DMS79 (cell line): ENCODE data around the gene POLD4.
A peak's percentile ranks its signal among the peaks of the same experiment; 100 is the strongest.

Experiments used
- DNase-seq: peaks from one replicate; lab custom pipeline; 2025; lab: John Stamatoyannopoulos, UW

Gene POLD4

DNA sequence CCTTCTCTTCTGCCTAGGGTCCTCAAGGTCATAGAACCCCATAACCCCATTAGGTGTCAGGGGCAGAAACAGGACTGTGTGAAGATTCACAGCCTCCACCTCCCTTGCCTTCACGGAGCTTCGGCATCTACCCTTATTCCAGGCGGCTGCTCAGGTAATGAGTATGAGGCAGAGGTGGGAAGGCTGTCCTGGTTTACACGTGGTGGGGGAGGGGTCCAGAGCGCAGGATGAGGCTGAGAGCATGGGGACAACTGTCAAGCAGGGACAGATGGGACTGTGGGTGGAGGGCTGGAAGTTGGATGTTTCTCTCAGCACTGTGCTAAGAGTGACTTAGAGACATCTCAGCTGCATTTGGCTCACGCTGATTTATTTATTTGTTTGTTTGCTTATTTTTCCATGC lies 34.2 kb upstream of the POLD4 start:
- no peak for DNase-seq

GRCh38 chr11:67387069-67387468 lies 33.7 kb upstream of the POLD4 start:
- DNase-seq, result no peak

- no peak for DNase-seq
Observed at GRCh38 chr11:67384851-67385366, 31.6 kb upstream of the POLD4 start.

DNA sequence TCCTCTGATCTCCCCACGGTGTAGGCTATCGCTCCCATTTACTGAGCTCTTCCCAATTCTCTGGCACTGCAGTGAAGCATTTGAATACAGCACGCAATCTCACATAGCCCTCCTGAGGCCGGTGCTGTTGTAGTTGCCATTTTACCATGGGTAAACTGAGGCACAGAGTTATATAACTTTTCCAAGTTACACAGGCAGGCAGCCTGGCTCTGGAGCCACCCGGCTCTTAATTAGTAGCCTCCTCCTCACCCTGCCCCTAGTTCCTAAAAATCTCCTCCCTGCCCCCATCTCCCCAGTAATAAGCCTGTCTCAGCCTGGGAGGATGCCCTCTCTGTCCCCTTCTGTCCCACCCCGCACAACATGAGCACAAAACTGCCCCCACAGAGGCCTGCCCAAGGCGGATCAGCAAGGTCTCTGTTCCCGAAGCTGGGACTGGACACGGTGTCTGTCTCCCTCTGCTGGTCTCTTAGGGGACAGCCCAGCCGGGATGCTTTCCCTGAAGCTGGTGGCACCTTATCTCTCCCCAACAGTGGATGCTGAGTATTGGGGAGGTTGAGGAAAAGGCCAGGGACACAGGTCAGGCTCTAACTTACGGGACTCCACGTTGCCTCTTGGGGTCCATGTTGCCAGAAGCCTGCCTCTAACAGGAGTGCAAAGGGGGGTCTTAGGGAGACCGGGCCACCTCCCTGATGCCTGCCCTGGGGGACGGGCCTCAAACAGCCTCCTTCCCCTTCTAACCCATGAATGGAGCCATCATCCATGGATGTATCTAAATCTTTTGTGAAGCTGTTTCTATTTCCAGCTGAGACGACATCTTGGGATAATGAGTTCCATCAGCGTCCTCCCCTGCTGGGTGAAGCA lies 29.2 kb upstream of the POLD4 start:
- peak; percentile 23 for DNase-seq

GRCh38 chr11:67381244-67381972 lies 28.1 kb upstream of the POLD4 start:
- no peak for DNase-seq

DNA sequence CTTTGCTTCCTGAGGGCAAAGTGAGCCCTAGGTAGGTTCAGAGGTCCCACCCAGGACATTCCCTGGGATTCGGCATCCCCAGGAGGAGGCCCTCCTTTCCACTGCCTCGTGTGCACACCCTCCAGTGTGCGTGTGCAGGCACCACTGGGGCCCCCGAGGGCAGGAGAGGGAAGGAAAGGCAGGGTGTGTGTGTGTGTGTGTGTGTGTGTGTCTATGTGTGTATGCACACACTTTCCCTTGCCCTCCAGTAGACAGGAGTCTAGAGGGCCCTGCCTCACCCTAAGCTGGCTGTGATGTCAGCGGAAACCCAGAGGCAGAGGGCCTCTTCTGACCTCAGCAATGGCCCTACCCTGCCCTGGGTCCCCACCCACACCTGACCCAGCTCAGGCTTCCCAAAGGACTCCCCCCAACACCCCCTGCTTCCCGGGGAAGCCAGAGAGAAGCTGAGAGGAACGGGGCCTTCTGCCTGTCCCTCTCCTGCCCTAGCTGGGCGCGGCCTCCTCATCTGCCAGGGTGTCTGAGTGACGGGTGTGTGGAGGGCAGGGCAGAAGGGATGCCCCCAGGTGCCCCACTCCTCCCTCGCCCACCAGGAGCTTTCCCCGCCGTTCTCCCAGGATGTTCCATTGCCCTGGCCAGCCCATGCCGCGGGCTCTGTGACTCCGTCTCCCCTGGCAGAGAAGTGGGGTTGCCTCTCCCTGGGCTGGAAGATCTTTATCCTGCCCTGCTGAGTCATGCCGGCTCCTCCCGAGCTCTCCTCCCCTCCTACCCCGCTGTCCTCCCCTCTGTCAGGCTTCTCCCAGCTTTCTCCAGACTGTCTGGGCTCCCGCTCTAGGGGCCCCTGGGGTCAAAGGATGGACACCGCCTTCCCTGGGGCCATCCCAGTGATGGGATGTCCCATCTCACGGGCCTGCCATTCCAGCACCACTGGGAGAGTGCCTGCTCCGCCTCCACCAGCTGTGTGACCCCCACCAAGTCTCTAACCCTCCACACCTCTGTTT lies 26.0 kb upstream of the POLD4 start:
- no peak for DNase-seq

- no peak for DNase-seq
Observed at GRCh38 chr11:67378544-67378943, 25.2 kb upstream of the POLD4 start.

DNA sequence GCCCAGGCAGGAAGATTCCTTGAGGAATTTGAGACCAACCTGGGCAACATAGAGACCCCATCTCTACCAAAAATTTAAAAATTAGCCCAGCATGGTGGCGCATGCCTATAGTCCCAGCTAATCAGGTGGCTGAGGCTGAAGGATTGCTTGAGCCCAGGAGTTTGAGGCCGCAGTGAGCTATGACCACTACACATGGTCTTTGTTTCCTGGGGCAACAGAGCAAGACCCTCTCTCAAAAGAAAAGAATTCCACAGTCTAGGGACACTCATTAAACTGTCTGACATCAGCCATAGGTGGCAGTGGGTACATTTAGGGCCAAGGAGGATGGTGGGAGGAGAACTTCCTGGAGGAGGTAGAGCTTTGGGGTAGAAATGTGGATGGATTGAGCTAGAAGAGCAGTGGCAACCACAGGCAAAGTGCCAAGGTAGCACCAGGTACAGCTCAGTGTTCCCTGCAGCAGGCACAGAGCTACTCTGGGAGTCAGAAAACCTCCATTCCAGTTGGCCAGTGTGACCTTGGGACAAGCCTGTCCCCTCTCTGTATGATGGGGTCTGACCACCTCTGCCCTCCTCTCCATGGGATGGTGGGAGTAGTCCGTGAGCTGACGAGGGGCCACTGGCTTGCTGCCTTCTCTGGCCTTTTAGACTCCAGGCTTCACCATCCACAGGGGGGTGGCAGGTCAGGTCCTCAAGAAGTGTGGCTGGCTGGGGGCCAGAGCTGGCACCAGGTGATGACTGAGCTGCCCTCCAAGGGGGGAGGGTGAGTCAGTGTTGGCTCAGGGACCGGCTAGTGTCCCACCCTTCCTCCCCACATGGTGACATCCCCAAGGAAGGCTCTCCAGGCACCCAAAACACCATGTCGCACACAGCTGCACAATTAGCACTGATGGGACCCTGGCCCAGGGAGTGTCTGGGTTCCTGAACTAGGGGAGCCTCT lies 23.8 kb upstream of the POLD4 start:
- DNase-seq, result no peak

- DNase-seq, result no peak
Observed at GRCh38 chr11:67376063-67376820, 22.9 kb upstream of the POLD4 start.

DNA sequence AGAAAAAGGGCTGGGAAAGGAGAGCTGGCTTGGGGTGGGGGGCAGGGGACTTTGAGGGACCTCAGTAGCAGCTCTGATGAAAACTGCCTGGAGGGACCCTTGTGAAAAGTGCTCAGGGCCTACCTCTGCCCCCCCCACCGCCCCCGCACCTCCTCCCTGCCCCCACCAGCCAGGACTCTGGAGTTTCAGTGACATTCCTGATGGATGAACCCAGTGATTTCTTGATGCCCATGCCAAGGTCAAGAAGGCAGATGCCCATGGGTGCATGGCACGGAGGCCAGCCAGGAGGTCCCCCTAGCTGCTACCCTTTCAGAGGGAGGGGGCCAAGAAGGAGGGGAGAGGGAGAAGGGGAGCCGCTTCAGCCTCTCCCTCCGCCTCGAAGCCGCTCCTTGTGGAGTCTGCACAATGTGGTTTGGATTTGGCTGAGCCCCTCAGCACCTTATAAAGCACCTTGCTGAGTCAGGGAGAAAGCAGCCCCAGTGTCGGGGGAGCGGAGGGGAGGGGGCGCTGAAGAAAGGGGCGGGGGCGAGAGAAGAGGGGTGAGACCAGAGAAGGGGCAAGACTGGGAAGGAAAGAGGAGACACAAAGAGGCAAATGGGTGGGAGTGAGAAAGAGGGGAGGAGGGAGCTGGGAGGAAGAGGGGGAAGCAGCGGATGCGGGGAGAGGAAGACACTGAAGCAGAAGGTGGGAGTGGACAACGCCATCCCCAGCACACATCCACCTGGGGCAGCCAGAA lies 22.1 kb upstream of the POLD4 start:
- no peak for DNase-seq

- no peak for DNase-seq
Observed at GRCh38 chr11:67374571-67375281, 21.4 kb upstream of the POLD4 start.

GRCh38 chr11:67373648-67374570 lies 20.6 kb upstream of the POLD4 start:
- no peak for DNase-seq

DNA sequence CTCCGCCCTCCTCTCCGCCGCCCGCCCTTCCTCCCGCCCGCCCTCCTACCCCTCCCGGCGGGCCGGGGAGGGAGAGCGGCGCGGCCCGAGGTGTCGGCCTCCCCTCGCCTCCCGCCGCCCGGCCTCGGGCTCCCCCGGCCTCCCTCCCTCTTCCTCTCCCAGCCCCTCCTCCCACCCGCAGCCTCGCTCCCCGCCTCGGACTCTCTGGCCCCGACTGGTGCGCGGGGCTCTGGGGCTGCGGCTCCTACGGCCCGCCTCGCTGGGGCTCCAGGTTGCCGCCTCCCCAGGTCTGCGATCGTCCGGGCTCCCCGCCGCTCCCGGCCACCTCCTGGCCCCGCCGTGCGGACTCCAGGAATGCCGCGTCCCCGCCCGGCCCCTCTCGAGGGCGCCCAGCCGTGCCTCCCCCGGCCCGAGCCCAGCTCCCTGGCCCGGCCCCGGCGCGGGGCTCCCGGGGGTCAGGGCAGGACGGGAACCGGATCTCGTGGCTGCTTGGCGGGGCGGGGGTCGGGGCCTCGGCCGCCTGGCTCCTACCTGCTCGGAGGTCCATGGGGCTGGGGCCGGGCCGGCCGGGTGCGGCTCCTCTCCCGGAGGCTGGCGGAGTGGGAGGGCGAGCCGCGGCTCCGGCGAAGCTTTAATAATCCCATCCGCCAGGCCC lies 19.8 kb upstream of the POLD4 start, which contains the start of gene CLCF1:
TSS of gene CLCF1 (minus strand) at position 606 of the 655 bp plus-strand sequence. CDS start at position 547, 59 bp downstream.
- DNase-seq, result no peak

- no peak for DNase-seq
Observed at GRCh38 chr11:67372321-67372992, 19.1 kb upstream of the POLD4 start.

GRCh38 chr11:67371911-67372320 lies 18.6 kb upstream of the POLD4 start:
- no peak for DNase-seq

GRCh38 chr11:67371189-67371910 lies 18.0 kb upstream of the POLD4 start:
- no peak for DNase-seq
